ENCODE results near the gene LAPTM4A. TPM values are rescaled to one million over a fixed set of nuclear protein-coding genes. Genes with fewer than 3 reads are reported as not detected.

Gene LAPTM4A
- polyA plus RNA-seq, 1 donor (not counting 4 experiments of a cell fraction or from before 2014, with no cell fraction given), result 509 TPM

- DNase-seq (ENCODE audit: low read depth, low spot score), result no peak
- TF ChIP-seq EZH2 (IDR thresholded peaks at IDR 0.05; ENCODE audit: low read length), result no peak
- TF ChIP-seq CTCF (optimal IDR thresholded peaks at IDR 0.05 in 1 of 3, IDR thresholded peaks at IDR 0.05 in 1 of 3, conservative IDR thresholded peaks at IDR 0.05 in 1 of 3; ENCODE audit: extremely low read depth in 1 of 3, insufficient read depth in 2 of 3, low read length in 3 of 3), result no peak
- Histone ChIP-seq H4K20me1 (ENCODE audit: control insufficient read depth, extremely low read depth, insufficient read depth, low read length) (no peaks in the 10 kb centered on the region), H2AFZ (ENCODE audit: control insufficient read depth, low read length) (peak overlapping the region; percentile 43), H3K9ac (ENCODE audit: control insufficient read depth, extremely low read depth, insufficient read depth, low read length) (peak overlapping the region; percentile 18), H3K9me1 (ENCODE audit: control insufficient read depth, extremely low read depth, insufficient read depth, low read length) (no peaks in the 10 kb centered on the region), H3K27me3 (ENCODE audit: control insufficient read depth, extremely low read depth, insufficient read depth, low read length) (no peaks in the 10 kb centered on the region), H3K79me2 (ENCODE audit: control insufficient read depth, insufficient read depth, low read length) (no peaks in the 10 kb centered on the region), H3K4me1 (ENCODE audit: control insufficient read depth, extremely low read depth, insufficient read depth, low read length) (peaks cover 43% of the 10 kb centered on the region), H3K36me3 (ENCODE audit: control insufficient read depth in 2 of 2, extremely low read depth in 1 of 2, insufficient read depth in 2 of 2, low read length in 2 of 2) (no peaks in the 10 kb centered on the region), H3K9me3 (ENCODE audit: control insufficient read depth, low read depth, low read length) (no peaks in the 10 kb centered on the region), H3K4me3 (ENCODE audit: control insufficient read depth in 2 of 3, extremely low read depth in 1 of 3, insufficient read depth in 2 of 3, low read depth in 1 of 3, low read length in 3 of 3) (no peak overlapping the region), H3K27ac (ENCODE audit: control insufficient read depth, insufficient read depth, low read length) (peak overlapping the region; percentile 94), H3K4me2 (ENCODE audit: control insufficient read depth, extremely low read depth, insufficient read depth, low read depth, low read length) (no peak overlapping the region)
- dilution Hi-C loops (cut with MboI; ENCODE audit: extremely low pct_ligation_motif_present, low sequenced_read_pairs), result no loop called here
- FAIRE-seq, result no peak
These were observed 42.8 kb upstream of the LAPTM4A start for GRCh38 chr2:20094142-20094755.

GRCh38 chr2:20093263-20094141 lies 42.1 kb upstream of the LAPTM4A start:
- H3K79me2 ChIP-seq (ENCODE audit: control insufficient read depth, insufficient read depth, low read length), result no peaks in the 10 kb centered on the region
- no peak overlapping the region for H3K9ac ChIP-seq (ENCODE audit: control insufficient read depth, extremely low read depth, insufficient read depth, low read length)
- peak overlapping the region; percentile 56 for H3K4me2 ChIP-seq (ENCODE audit: control insufficient read depth, extremely low read depth, insufficient read depth, low read depth, low read length)
- H3K36me3 ChIP-seq (ENCODE audit: control insufficient read depth in 2 of 2, extremely low read depth in 1 of 2, insufficient read depth in 2 of 2, low read length in 2 of 2), result no peaks in the 10 kb centered on the region
- H3K9me1 ChIP-seq (ENCODE audit: control insufficient read depth, extremely low read depth, insufficient read depth, low read length), result no peaks in the 10 kb centered on the region
- DNase-seq (ENCODE audit: low read depth, low spot score) (peak; percentile 13), FAIRE-seq (no peak)
- TF ChIP-seq CTCF (optimal IDR thresholded peaks at IDR 0.05 in 1 of 3, IDR thresholded peaks at IDR 0.05 in 1 of 3, conservative IDR thresholded peaks at IDR 0.05 in 1 of 3; ENCODE audit: extremely low read depth in 1 of 3, insufficient read depth in 2 of 3, low read length in 3 of 3), result peak; percentile 64 to 69 (median 66)
- TF ChIP-seq EZH2 (IDR thresholded peaks at IDR 0.05; ENCODE audit: low read length), result no peak
- H3K27me3 ChIP-seq (ENCODE audit: control insufficient read depth, extremely low read depth, insufficient read depth, low read length), result no peaks in the 10 kb centered on the region
- H4K20me1 ChIP-seq (ENCODE audit: control insufficient read depth, extremely low read depth, insufficient read depth, low read length), result no peaks in the 10 kb centered on the region
- dilution Hi-C loops (cut with MboI; ENCODE audit: extremely low pct_ligation_motif_present, low sequenced_read_pairs), result no loop called here
- peaks cover 43% of the 10 kb centered on the region for H3K4me1 ChIP-seq (ENCODE audit: control insufficient read depth, extremely low read depth, insufficient read depth, low read length)
- peak overlapping the region; percentile 94 for H3K27ac ChIP-seq (ENCODE audit: control insufficient read depth, insufficient read depth, low read length)
- no peak overlapping the region for H3K4me3 ChIP-seq (ENCODE audit: control insufficient read depth in 2 of 3, extremely low read depth in 1 of 3, insufficient read depth in 2 of 3, low read depth in 1 of 3, low read length in 3 of 3)
- no peaks in the 10 kb centered on the region for H3K9me3 ChIP-seq (ENCODE audit: control insufficient read depth, low read depth, low read length)
- H2AFZ ChIP-seq (ENCODE audit: control insufficient read depth, low read length), result peak overlapping the region; percentile 71

Measured in keratinocyte (primary cell).